K562 (cell line): ENCODE results near the gene TMEM39A. TPM values are rescaled to one million over a fixed set of nuclear protein-coding genes. Genes with fewer than 3 reads are reported as not detected.

ENCODE experiments used
- CAMTA2 ChIP-seq: fragments of 250-450 bp; sonication (Bioruptor Pico); conservative IDR thresholded peaks from 2 replicates; pipeline ENCODE4 v1.5.1; 2022
- CREB1 ChIP-seq, 2 experiments: sonication (generic) in 1 of 2; formaldehyde crosslinking in 1 of 2; IDR thresholded peaks; 2 replicates each; pipeline versions ENCODE4 v1.6.1 to v1.8.0; 2012 to 2022; ENCODE audit warnings: inconsistent platforms in 1 of 2, mild to moderate bottlenecking in 1 of 2, missing genetic modification reagents in 1 of 2, moderate library complexity in 1 of 2
- DMBX1 ChIP-seq: fragments of 250-450 bp; sonication (Bioruptor Pico); IDR thresholded peaks from 2 replicates; pipeline ENCODE4 v1.8.0; 2022; ENCODE audit warnings: inconsistent platforms, mild to moderate bottlenecking, moderate library complexity, borderline replicate concordance
- DPF2 ChIP-seq: fragments of 450-650 bp; IDR thresholded peaks from 2 replicates; pipeline ENCODE4 v1.6.1; 2016
- GABPA ChIP-seq: fragments of 200-800 bp; sonication (Bioruptor generic); conservative IDR thresholded peaks from 2 replicates; pipeline ENCODE4 v1.6.1; 2016; ENCODE audit warnings: low read depth, missing genetic modification characterization, missing compliant biosample characterization
- MEF2D ChIP-seq: conservative IDR thresholded peaks from 2 replicates; pipeline ENCODE4 v1.6.1; 2016; ENCODE audit warnings: low read depth, missing genetic modification characterization, missing compliant biosample characterization
- NCOA6 ChIP-seq: fragments of 450-650 bp; IDR thresholded peaks from 2 replicates; pipeline ENCODE4 v1.6.1; 2017; ENCODE audit warnings: mild to moderate bottlenecking
- NFRKB ChIP-seq: fragments of 450-650 bp; IDR thresholded peaks from 2 replicates; pipeline ENCODE4 v1.6.1; 2016; ENCODE audit warnings: low read depth
- TAF7 ChIP-seq: fragments of 450-650 bp; IDR thresholded peaks from 2 replicates; pipeline ENCODE4 v1.6.1; 2016; ENCODE audit warnings: missing genetic modification characterization, missing compliant biosample characterization
- ZNF143 ChIP-seq: sonication (generic); formaldehyde crosslinking; IDR thresholded peaks from 2 replicates; pipeline ENCODE4 v1.9.0; 2022; ENCODE audit warnings: mild to moderate bottlenecking, missing genetic modification reagents
- ZNF561 ChIP-seq: fragments of 450-650 bp; formaldehyde crosslinking; conservative IDR thresholded peaks from 2 replicates; pipeline ENCODE4 v1.4.0; 2020; ENCODE audit warnings: mild to moderate bottlenecking, moderate library complexity
- polyA plus RNA-seq, 8 experiments: library from polyadenylated mRNA; depleted of rRNA in 4 of 8; stranded (reverse) in 5 of 8; unstranded in 3 of 8; fragments of >200 nt; fragmentation: Nextera tagmentation in 2 of 8; fragmentation: Illumina TruSeq in 1 of 8; extraction: Ambion mirVana in 2 of 8; extraction: Trizol in 1 of 8; gene quantifications; 2 replicates each; pipeline versions ENCODE4 v1.2.1 to v1.2.3, GENCODE V29; 2011 to 2014; ENCODE audit warnings: inconsistent platforms in 1 of 8, missing spikeins in 1 of 8
- total RNA-seq, 7 experiments: library from RNA; depleted of rRNA in 6 of 7; stranded (reverse); fragments of >200 nt in 6 of 7; fragmentation: Illumina TruSeq in 2 of 7; extraction: Trizol in 2 of 7; gene quantifications; 2 replicates each; pipeline versions ENCODE4 v1.2.1 to v1.2.3, GENCODE V29; 2011 to 2021; ENCODE audit warnings: low replicate concordance in 1 of 7
- TF ChIP-seq, protein P1 (sequence below): fragments of 450-650 bp; IDR thresholded peaks from 2 replicates; pipeline ENCODE4 v1.7.1; 2018; ENCODE audit warnings: mild to moderate bottlenecking, low read depth; ENCODE audit not compliant: partially characterized antibody
- TF ChIP-seq, protein P2 (sequence below): fragments of 450-650 bp; IDR thresholded peaks from 2 replicates; pipeline ENCODE4 v1.7.0; 2016; ENCODE audit warnings: borderline replicate concordance
- TF ChIP-seq, protein P3 (sequence below): fragments of 450-650 bp; IDR thresholded peaks from 2 replicates; pipeline ENCODE4 v1.6.1; 2017; ENCODE audit warnings: antibody characterized with exemption, mild to moderate bottlenecking

Gene TMEM39A
- total and polyA plus RNA-seq, 9 of the 15 experiments (the other 6 are each of a cell fraction or from before 2014, with no cell fraction given) = 12.0 to 41.5 (median 15.4) TPM

DNA sequence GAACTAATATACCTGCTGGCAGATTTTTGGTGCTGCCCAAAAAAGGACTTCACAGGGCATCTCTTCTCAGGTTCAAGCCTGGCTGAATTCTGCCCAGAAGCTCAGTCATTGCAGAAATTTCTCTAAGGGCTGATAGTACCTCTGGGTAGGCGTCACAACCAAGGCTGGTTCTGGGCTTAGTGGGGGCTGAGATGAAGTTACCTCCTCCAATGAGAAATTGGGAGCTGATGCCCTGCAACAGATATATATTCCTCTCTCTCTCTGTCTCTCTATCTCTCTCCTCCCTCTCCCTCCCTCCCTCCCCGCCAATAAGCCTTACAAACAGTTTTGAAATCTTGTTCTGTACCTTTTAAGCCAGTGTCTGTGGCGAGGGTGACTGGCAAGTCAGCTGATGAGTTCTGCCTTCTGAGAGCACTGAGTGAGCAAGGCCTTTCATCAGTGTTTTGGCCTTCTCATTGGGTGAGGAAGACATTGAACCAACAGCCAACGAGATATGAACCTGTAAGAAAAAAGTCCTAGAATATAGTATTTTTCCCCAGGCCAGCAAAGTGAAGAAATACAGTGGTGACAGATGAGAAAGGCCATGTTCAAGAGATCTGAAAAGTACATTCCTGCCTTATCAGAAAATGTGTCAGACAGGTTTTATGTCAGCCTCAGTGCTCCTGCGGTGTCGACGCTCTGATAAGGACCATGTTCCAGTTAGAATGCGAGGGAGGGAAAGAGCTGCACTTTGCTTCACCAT, 45.5 kb downstream of the TMEM39A start (continued):
- TF ChIP-seq, protein P1, sequence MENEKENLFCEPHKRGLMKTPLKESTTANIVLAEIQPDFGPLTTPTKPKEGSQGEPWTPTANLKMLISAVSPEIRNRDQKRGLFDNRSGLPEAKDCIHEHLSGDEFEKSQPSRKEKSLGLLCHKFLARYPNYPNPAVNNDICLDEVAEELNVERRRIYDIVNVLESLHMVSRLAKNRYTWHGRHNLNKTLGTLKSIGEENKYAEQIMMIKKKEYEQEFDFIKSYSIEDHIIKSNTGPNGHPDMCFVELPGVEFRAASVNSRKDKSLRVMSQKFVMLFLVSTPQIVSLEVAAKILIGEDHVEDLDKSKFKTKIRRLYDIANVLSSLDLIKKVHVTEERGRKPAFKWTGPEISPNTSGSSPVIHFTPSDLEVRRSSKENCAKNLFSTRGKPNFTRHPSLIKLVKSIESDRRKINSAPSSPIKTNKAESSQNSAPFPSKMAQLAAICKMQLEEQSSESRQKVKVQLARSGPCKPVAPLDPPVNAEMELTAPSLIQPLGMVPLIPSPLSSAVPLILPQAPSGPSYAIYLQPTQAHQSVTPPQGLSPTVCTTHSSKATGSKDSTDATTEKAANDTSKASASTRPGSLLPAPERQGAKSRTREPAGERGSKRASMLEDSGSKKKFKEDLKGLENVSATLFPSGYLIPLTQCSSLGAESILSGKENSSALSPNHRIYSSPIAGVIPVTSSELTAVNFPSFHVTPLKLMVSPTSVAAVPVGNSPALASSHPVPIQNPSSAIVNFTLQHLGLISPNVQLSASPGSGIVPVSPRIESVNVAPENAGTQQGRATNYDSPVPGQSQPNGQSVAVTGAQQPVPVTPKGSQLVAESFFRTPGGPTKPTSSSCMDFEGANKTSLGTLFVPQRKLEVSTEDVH = no peak
- no peak for TF ChIP-seq ZNF561 (CRISPR knock-in tag)
- no peak for TF ChIP-seq ZNF143 (CRISPR knock-in tag)
- no peak for TF ChIP-seq NCOA6
- no peak for TF ChIP-seq MEF2D (tag)
- TF ChIP-seq, protein P2, sequence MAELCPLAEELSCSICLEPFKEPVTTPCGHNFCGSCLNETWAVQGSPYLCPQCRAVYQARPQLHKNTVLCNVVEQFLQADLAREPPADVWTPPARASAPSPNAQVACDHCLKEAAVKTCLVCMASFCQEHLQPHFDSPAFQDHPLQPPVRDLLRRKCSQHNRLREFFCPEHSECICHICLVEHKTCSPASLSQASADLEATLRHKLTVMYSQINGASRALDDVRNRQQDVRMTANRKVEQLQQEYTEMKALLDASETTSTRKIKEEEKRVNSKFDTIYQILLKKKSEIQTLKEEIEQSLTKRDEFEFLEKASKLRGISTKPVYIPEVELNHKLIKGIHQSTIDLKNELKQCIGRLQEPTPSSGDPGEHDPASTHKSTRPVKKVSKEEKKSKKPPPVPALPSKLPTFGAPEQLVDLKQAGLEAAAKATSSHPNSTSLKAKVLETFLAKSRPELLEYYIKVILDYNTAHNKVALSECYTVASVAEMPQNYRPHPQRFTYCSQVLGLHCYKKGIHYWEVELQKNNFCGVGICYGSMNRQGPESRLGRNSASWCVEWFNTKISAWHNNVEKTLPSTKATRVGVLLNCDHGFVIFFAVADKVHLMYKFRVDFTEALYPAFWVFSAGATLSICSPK = no peak
- TF ChIP-seq NFRKB = no peak
- peak; percentile 59; the same call in 1 of the 2 replicates for TF ChIP-seq DMBX1
- no peak for TF ChIP-seq TAF7
- TF ChIP-seq, protein P3, sequence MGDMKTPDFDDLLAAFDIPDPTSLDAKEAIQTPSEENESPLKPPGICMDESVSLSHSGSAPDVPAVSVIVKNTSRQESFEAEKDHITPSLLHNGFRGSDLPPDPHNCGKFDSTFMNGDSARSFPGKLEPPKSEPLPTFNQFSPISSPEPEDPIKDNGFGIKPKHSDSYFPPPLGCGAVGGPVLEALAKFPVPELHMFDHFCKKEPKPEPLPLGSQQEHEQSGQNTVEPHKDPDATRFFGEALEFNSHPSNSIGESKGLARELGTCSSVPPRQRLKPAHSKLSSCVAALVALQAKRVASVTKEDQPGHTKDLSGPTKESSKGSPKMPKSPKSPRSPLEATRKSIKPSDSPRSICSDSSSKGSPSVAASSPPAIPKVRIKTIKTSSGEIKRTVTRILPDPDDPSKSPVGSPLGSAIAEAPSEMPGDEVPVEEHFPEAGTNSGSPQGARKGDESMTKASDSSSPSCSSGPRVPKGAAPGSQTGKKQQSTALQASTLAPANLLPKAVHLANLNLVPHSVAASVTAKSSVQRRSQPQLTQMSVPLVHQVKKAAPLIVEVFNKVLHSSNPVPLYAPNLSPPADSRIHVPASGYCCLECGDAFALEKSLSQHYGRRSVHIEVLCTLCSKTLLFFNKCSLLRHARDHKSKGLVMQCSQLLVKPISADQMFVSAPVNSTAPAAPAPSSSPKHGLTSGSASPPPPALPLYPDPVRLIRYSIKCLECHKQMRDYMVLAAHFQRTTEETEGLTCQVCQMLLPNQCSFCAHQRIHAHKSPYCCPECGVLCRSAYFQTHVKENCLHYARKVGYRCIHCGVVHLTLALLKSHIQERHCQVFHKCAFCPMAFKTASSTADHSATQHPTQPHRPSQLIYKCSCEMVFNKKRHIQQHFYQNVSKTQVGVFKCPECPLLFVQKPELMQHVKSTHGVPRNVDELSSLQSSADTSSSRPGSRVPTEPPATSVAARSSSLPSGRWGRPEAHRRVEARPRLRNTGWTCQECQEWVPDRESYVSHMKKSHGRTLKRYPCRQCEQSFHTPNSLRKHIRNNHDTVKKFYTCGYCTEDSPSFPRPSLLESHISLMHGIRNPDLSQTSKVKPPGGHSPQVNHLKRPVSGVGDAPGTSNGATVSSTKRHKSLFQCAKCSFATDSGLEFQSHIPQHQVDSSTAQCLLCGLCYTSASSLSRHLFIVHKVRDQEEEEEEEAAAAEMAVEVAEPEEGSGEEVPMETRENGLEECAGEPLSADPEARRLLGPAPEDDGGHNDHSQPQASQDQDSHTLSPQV = peak; percentile 36; the same call in 1 of the 2 replicates
- TF ChIP-seq CREB1 (IDR thresholded peaks at IDR 0.05) = 0 out of 2 replicates have a peak, but pooled peaks have one; percentile 25
- TF ChIP-seq CREB1 (CRISPR knock-in tag; IDR thresholded peaks at IDR 0.05) = no peak
- TF ChIP-seq GABPA (tag) = no peak
- no peak for TF ChIP-seq CAMTA2 (CRISPR knock-in tag)
- TF ChIP-seq DPF2 = peak; percentile 86
